Caco-2 (cell line): Measurements from ENCODE around the gene ZDHHC11B. TPM values are rescaled to one million over a fixed set of nuclear protein-coding genes. Genes with fewer than 3 reads are reported as not detected.
"Not testable (repeated sequence)": the region's sequence is repeated elsewhere in the genome, so short reads cannot be mapped to it uniquely, and the experiment has no call there.

Source experiments
- BruUV-seq: library from RNA; stranded (reverse); fragments of 400-500 nt; replicated peaks from 2 replicates; lab custom pipeline; 2021; lab: Mats Ljungman, UMichigan
- CTCF ChIA-PET: fragments of 300-600 bp; sonication (Branson Sonifier 250); formaldehyde crosslinking; loops from one replicate; lab custom pipeline; 2022; ENCODE audit warnings: antibody characterized with exemption; lab: Charles Lee
- POLR2A ChIA-PET: fragments of 300-600 bp; sonication (Branson Sonifier 250); formaldehyde crosslinking; loops from one replicate; lab custom pipeline; 2022; ENCODE audit warnings: antibody characterized with exemption; lab: Charles Lee
- DNase-seq, 2 experiments: peaks; one replicate each; pipeline versions ENCODE4 v3.0.0 to v3.0.0-alpha.2; 2020 to 2022
- H3K27me3 ChIP-seq: replicated peaks from 2 replicates; pipeline ENCODE4 v1.6.0; 2011; ENCODE audit warnings: low read length; ENCODE audit not compliant: control insufficient read depth, insufficient read depth
- H3K36me3 ChIP-seq: 2 replicates; pipeline ENCODE4 v1.5.1; 2011; ENCODE audit warnings: low read length; ENCODE audit not compliant: control insufficient read depth, insufficient read depth
- H3K4me1 ChIP-seq: fragments of 250-450 bp; sonication (Bioruptor Pico); 2 replicates; pipeline ENCODE4 v1.5.1; 2020; ENCODE audit warnings: mild to moderate bottlenecking
- H3K4me3 ChIP-seq: 2 replicates; pipeline ENCODE4 v1.5.1; 2011; ENCODE audit warnings: low read depth, mild to moderate bottlenecking, control low read depth, low read length
- H3K9me3 ChIP-seq: fragments of 250-450 bp; sonication (Bioruptor Pico); 2 replicates; pipeline ENCODE4 v1.5.1; 2020; ENCODE audit warnings: mild to moderate bottlenecking, moderate library complexity
- H3K27ac Mint-ChIP-seq: one replicate; pipeline ENCODE4 v1.8.0; 2022; ENCODE audit warnings: mixed read lengths; ENCODE audit not compliant: unreplicated experiment
- H3K27me3 Mint-ChIP-seq: one replicate; pipeline ENCODE4 v1.8.0; 2022; ENCODE audit warnings: mixed read lengths; ENCODE audit not compliant: insufficient read depth, unreplicated experiment
- H3K36me3 Mint-ChIP-seq: one replicate; pipeline ENCODE4 v1.8.0; 2022; ENCODE audit warnings: mild to moderate bottlenecking, mixed read lengths; ENCODE audit not compliant: insufficient read depth, unreplicated experiment
- H3K4me1 Mint-ChIP-seq: one replicate; pipeline ENCODE4 v1.8.0; 2022; ENCODE audit warnings: low read depth, mixed read lengths; ENCODE audit not compliant: unreplicated experiment
- H3K4me3 Mint-ChIP-seq: one replicate; pipeline ENCODE4 v1.8.0; 2022; ENCODE audit warnings: mild to moderate bottlenecking, moderate library complexity, mixed read lengths; ENCODE audit not compliant: unreplicated experiment
- H3K9me3 Mint-ChIP-seq: one replicate; pipeline ENCODE4 v1.8.0; 2022; ENCODE audit warnings: mixed read lengths; ENCODE audit not compliant: unreplicated experiment
- intact Hi-C: fragments of 100-400 bp; cut with micrococcal nuclease; formaldehyde crosslinking; loops from one replicate; pipeline ENCODE4 v1.10.0; 2022; ENCODE audit not compliant: unreplicated experiment
- total RNA-seq: library from RNA; stranded (reverse); gene quantifications from 2 replicates; pipeline ENCODE4 v1.2.3, GENCODE V29; 2022
- TF ChIP-seq, protein P1 (sequence below), 2 experiments: fragments of 200-600 bp in 1 of 2; IDR thresholded peaks; 1 replicate in 1 of 2; 2 replicates in 1 of 2; pipeline versions ENCODE4 v1.5.1 to v1.8.0; 2011 to 2022; ENCODE audit warnings: antibody characterized with exemption in 1 of 2, control low read depth in 1 of 2, inconsistent platforms in 1 of 2, low read depth in 1 of 2, low read length in 1 of 2, mild to moderate bottlenecking in 1 of 2, moderate library complexity in 1 of 2; ENCODE audit not compliant: insufficient read depth in 1 of 2, severe bottlenecking in 1 of 2, unreplicated experiment in 1 of 2

ZDHHC11B gene
- total RNA-seq, 1 experiment from 2014 or later: 1.00 TPM

DNA sequence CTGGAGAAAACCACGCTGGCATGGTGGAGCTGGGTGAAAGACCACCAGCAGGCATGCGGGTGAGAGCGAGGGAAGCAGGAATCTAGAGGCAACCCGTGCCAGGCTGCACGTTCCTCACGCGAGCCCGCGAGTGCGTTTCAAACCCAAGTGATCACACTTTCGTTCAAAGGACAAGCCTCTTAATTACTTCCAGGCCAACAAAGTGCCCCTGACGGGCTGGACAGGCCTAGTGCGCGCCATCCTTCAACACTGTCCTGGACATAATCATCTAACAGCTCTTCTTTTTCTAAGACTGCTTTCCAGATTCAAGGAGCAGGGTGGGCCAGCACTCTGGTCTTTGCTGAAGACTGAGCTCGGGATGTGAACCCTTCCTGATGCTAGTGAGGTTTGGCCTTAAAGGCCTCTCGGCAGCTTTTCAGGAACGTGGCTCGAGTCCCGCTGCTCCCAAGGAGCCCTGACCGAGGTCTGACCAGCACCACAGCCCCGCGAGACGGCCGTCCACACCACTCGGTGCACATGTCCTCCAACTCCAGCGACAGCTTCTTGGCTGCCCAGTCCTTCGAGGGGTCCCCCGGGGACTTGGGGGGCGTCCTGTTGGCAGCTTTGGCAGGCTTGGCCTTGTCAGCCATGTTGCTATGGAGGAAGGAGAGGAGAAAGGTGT is 14.9 kb downstream of the ZDHHC11B start:
- CTCF ChIA-PET, H3K9me3 Mint-ChIP-seq, H3K9me3 ChIP-seq, H3K36me3 ChIP-seq, H3K27me3 ChIP-seq, H3K4me1 Mint-ChIP-seq, intact Hi-C loops, H3K4me3 ChIP-seq, H3K4me3 Mint-ChIP-seq, POLR2A ChIA-PET, H3K36me3 Mint-ChIP-seq, H3K4me1 ChIP-seq, BruUV-seq, H3K27ac Mint-ChIP-seq, H3K27me3 Mint-ChIP-seq: not testable (repeated sequence)
- peak in 1 of 2 experiments; percentile 26 for DNase-seq

DNA sequence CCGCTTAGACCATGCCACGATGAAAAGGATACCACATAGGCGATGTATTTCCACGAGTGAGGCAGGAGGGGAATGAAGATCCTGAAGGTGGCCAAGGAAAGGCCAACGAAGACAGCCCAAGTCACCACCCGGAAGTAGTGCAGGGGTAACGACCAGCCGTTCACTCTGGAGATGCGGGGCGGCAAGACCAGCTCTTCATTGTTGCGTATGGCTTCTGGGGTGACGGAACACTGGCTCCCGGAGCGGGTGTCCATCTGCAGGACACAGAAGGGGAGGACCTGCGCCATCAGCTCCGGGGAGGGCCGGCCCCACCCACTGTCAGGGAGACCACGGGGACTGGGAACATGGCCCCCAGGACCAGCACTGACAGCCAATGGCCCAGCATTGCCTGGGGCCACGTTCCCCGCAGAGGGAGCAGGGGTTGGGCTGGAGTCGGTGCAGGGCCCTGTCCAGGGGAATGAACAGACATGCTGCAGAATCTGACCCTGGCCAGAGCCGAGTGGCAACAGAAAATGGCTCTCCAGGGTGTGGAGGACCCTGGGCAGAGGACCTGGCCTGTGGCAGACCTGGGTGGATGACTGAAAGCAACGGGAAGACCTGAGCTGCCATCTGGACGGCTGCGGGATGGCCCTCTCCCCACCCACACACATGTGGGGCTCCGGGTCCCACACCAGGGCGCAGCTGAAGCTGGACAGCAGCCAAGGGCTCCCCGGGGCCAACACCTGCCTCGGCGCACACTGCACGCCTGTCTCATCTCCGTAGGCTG is 17.7 kb downstream of the ZDHHC11B start:
- no peak overlapping the region for H3K4me3 ChIP-seq
- POLR2A ChIA-PET: no interaction called here
- no TSS peak for BruUV-seq

GRCh38 chr5:765948-766631 is 18.4 kb downstream of the ZDHHC11B start:
- H3K27me3 ChIP-seq: no peaks in the 10 kb centered on the region
- BruUV-seq: no TSS peak
- no peaks in the 10 kb centered on the region for H3K36me3 ChIP-seq
- H3K4me1 Mint-ChIP-seq: no peaks in the 10 kb centered on the region
- POLR2A ChIA-PET: no interaction called here
- H3K9me3 Mint-ChIP-seq: no peaks in the 10 kb centered on the region
- H3K27ac Mint-ChIP-seq: no peak overlapping the region
- CTCF ChIA-PET: interaction anchor here (0.6 kb wide), 1 partner anchor 95 kb away, joined by 3 read pairs; no protein-coding TSS in a partner anchor
- TF ChIP-seq, protein P1, sequence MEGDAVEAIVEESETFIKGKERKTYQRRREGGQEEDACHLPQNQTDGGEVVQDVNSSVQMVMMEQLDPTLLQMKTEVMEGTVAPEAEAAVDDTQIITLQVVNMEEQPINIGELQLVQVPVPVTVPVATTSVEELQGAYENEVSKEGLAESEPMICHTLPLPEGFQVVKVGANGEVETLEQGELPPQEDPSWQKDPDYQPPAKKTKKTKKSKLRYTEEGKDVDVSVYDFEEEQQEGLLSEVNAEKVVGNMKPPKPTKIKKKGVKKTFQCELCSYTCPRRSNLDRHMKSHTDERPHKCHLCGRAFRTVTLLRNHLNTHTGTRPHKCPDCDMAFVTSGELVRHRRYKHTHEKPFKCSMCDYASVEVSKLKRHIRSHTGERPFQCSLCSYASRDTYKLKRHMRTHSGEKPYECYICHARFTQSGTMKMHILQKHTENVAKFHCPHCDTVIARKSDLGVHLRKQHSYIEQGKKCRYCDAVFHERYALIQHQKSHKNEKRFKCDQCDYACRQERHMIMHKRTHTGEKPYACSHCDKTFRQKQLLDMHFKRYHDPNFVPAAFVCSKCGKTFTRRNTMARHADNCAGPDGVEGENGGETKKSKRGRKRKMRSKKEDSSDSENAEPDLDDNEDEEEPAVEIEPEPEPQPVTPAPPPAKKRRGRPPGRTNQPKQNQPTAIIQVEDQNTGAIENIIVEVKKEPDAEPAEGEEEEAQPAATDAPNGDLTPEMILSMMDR (IDR thresholded peaks at IDR 0.05; ENCODE audit: insufficient read depth in 1 of 2, low read depth in 1 of 2, low read length in 1 of 2, severe bottlenecking in 1 of 2, unreplicated experiment in 1 of 2): no peak
- intact Hi-C loops: no loop called here
- no peak overlapping the region for H3K4me3 Mint-ChIP-seq
- no peak for DNase-seq
- H3K4me1 ChIP-seq: no peaks in the 10 kb centered on the region
- H3K9me3 ChIP-seq: peaks cover 5% of the 10 kb centered on the region; the same call in 1 of the 2 replicates
- no peaks in the 10 kb centered on the region for H3K36me3 Mint-ChIP-seq
- H3K4me3 ChIP-seq: no peak overlapping the region
- H3K27me3 Mint-ChIP-seq: peaks cover 4% of the 10 kb centered on the region

More for the DNA sequence above, 17.7 kb downstream of the ZDHHC11B start:
- Mint-ChIP-seq H3K9me3 (no peaks in the 10 kb centered on the region), H3K4me1 (no peaks in the 10 kb centered on the region), H3K4me3 (no peak overlapping the region), H3K36me3 (no peaks in the 10 kb centered on the region), H3K27ac (no peak overlapping the region), H3K27me3 (peaks cover 4% of the 10 kb centered on the region)
- H3K36me3 ChIP-seq: no peaks in the 10 kb centered on the region
- TF ChIP-seq, protein P1 (IDR thresholded peaks at IDR 0.05; ENCODE audit: insufficient read depth in 1 of 2, low read depth in 1 of 2, low read length in 1 of 2, severe bottlenecking in 1 of 2, unreplicated experiment in 1 of 2): no peak
- intact Hi-C loops: no loop called here
- DNase-seq: peak in 1 of 2 experiments; percentile 32
- no peaks in the 10 kb centered on the region for H3K4me1 ChIP-seq
- CTCF ChIA-PET: interaction anchor here (0.6 kb wide), 1 partner anchor 96 kb away, joined by 3 read pairs; no protein-coding TSS in a partner anchor
- H3K9me3 ChIP-seq: peaks cover 5% of the 10 kb centered on the region; the same call in 1 of the 2 replicates
- no peaks in the 10 kb centered on the region for H3K27me3 ChIP-seq
